ENCODE data around the gene STAT4. TPM values are rescaled to one million over a fixed set of nuclear protein-coding genes. Genes with fewer than 3 reads are reported as not detected.

The STAT4 gene
- total RNA-seq, 2 experiments from 2014 or later = 52.4 to 52.6 TPM

DNA sequence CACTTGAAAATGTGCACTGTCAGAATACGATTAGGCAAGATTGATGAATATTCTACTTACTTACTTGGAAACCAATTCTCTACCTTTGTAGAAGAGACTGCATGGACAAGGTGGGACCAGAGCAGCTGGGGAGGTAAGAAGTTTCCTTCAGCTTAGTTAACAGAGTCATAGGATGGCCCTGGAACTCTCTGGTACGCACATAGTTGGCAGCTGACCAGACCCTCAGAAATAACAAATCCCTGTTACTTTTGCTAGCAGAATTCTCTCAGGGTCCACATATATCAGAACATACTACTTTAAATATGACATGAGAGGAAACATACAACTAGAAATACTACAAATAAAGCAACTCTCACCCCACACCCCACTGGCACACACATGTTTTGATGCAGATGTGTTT, 112.1 kb downstream of the STAT4 start:
- H3K27me3 Mint-ChIP-seq = no peaks in the 10 kb centered on the region
- peak overlapping the region; percentile 68 for H3K27ac Mint-ChIP-seq
- H3K4me1 Mint-ChIP-seq (ENCODE audit: low read depth) = peaks cover 51% of the 10 kb centered on the region
- POLR2A ChIA-PET = interaction anchor here (0.6 to 2.4 kb wide), 4 partner anchors 16 to 112 kb away, joined by 3 to 7 read pairs (median 4); partner anchors contain the start of gene STAT4
- DNase-seq = no peak
- peaks cover 28% of the 10 kb centered on the region for H3K36me3 Mint-ChIP-seq
- CTCF ChIA-PET = interaction anchor here (0.7 to 5.3 kb wide), 6 partner anchors 9 to 462 kb away, joined by 3 to 35 read pairs (median 6); no protein-coding TSS in a partner anchor
- no peaks in the 10 kb centered on the region for H3K9me3 Mint-ChIP-seq
- intact Hi-C loops (cut with micrococcal nuclease) = loop anchor here (1.0 kb wide), 2 partner anchors 8 to 17 kb away; no protein-coding TSS in a partner anchor
- no peak overlapping the region for H3K4me3 Mint-ChIP-seq

DNA sequence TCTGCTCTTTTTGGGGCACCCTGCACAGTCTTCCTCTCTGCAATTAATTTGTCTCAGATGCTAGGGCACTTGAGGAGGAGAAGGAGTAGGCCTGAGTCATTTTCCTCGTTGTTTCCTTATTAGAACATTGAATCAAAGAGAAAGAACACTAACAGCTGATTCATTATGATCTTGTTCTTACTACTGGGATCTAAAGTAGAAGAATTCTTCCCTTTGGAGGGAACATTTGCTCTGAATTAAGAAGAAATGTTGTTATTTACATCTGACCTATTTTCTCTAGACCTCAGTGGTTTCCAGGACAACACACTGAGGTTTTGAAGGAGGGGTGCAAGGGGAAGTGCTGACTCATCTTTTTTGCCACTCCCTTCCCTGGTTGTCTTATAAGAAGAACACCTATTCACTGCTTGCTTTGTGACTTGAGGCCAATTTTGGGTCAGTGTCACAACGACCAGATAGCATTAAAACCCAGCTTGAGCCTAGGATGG, 112.5 kb downstream of the STAT4 start:
- peaks cover 28% of the 10 kb centered on the region for H3K36me3 Mint-ChIP-seq

DNA sequence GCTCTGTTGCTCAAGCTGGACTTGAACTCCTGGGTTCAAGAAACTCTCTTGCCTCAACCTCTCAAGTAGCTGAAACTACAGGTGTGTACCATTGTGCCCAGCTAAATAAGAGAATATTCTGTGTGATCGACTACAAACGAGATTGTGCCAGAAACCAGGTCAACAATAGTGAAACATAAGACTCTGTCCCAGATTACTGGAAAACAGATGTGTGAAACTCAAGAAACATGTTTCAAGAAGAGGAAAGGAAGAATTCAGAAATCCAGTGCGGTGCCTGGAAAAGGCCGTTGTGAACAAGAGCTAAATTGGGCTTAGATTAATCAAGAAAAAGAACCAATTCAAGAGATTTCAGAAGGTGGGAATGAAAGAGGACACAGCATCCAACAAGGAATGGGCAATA, 113.4 kb downstream of the STAT4 start:
- intact Hi-C loops (cut with micrococcal nuclease) = no loop called here
- ChIA-PET POLR2A (interaction anchor here (0.7 to 2.4 kb wide), 3 partner anchors 14 to 588 kb away, joined by 3 to 7 read pairs (median 4); no protein-coding TSS in a partner anchor), CTCF (interaction anchor here (2.0 to 5.3 kb wide), 3 partner anchors 8 to 118 kb away, joined by 8 to 35 read pairs (median 18); no protein-coding TSS in a partner anchor)
- no peak for DNase-seq
- Mint-ChIP-seq H3K9me3 (no peaks in the 10 kb centered on the region), H3K36me3 (peaks cover 33% of the 10 kb centered on the region), H3K4me1 (ENCODE audit: low read depth) (peaks cover 45% of the 10 kb centered on the region), H3K27me3 (no peaks in the 10 kb centered on the region), H3K27ac (peak overlapping the region; percentile 40), H3K4me3 (no peak overlapping the region)

More for the DNA sequence above, 112.5 kb downstream of the STAT4 start:
- ChIA-PET CTCF (interaction anchor here (0.7 to 5.3 kb wide), 5 partner anchors 9 to 462 kb away, joined by 3 to 35 read pairs (median 8); no protein-coding TSS in a partner anchor), POLR2A (interaction anchor here (0.6 to 2.4 kb wide), 4 partner anchors 15 to 112 kb away, joined by 3 to 7 read pairs (median 4); partner anchors contain the start of gene STAT4)
- intact Hi-C loops (cut with micrococcal nuclease) = loop anchor here (1.0 kb wide), 2 partner anchors 8 to 17 kb away; no protein-coding TSS in a partner anchor
- H3K4me1 Mint-ChIP-seq (ENCODE audit: low read depth) = peaks cover 48% of the 10 kb centered on the region
- H3K27me3 Mint-ChIP-seq = no peaks in the 10 kb centered on the region
- DNase-seq = peak; percentile 63
- no peaks in the 10 kb centered on the region for H3K9me3 Mint-ChIP-seq
- peak overlapping the region; percentile 68 for H3K27ac Mint-ChIP-seq
- H3K4me3 Mint-ChIP-seq = no peak overlapping the region

DNA sequence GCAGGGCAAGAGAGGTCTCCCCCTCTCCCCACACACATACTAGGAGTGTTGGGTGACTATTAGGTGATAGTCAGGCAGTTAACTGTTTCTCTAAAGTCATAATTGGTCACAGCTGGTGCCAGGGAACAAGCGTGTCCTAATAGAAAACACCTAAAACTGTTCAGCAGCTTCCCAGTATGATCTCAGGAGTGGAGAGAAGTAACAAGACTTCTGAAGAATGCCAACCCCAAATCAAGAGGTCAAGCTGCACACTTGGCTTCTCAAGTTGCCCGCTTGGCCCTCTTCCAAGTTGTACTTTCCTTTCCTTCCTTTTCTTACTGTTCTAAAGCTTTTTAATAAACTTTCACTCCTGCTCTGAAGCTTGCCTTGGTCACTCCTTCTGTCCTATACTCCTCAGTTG, 114.4 kb downstream of the STAT4 start:
- no peak overlapping the region for H3K27ac Mint-ChIP-seq
- peaks cover 33% of the 10 kb centered on the region for H3K36me3 Mint-ChIP-seq
- peaks cover 38% of the 10 kb centered on the region for H3K4me1 Mint-ChIP-seq (ENCODE audit: low read depth)
- DNase-seq = no peak
- no peak overlapping the region for H3K4me3 Mint-ChIP-seq
- no peaks in the 10 kb centered on the region for H3K27me3 Mint-ChIP-seq
- ChIA-PET POLR2A (interaction anchor here (1.4 kb wide), 1 partner anchor 21 kb away, joined by 4 read pairs; no protein-coding TSS in a partner anchor), CTCF (interaction anchor here (0.7 to 2.5 kb wide), 4 partner anchors 13 to 27 kb away, joined by 3 to 12 read pairs (median 4); no protein-coding TSS in a partner anchor)
- intact Hi-C loops (cut with micrococcal nuclease) = no loop called here
- H3K9me3 Mint-ChIP-seq = no peaks in the 10 kb centered on the region

DNA sequence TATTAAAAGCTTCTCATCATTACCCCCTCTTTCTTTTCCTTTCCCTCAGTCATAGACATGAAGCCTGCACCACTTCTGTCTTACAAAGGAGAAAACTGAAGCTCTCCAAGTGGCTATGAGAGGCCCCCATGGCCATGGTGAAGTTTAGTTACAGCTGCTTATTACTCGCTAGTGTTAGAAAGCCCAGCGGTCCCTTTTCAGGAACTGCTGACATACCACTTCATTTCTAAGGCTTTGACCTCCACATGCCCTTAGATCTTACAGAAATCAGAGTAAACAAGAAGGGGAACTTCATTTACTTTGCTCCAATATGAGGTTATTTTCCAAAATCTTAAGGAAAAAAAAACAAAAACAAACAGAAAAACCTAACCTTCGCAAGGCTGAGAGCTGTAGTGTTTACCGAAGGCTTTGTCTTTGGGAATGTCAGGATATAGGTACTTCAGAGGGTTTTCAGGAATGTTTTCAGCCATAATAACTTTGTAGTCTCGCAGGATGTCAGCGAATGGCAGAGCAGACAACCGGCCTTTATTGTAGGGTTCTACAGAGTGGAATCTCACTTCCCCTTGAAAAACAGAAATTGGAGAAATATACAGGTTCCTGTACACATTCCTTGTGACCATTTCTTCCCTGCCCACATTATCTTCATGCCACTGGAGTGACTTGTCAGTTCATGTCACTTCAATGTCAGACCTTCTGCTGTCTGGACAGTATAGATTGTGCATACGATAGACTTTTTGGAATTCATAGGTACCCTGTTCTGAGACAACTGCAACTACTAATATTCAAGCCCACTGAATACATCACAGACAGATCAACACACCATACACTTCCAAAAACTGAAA, 118.0 kb downstream of the STAT4 start:
- Mint-ChIP-seq H3K36me3 (peaks cover 29% of the 10 kb centered on the region), H3K27ac (peak overlapping the region; percentile 29), H3K27me3 (no peaks in the 10 kb centered on the region), H3K4me3 (no peak overlapping the region), H3K9me3 (no peaks in the 10 kb centered on the region), H3K4me1 (ENCODE audit: low read depth) (peaks cover 48% of the 10 kb centered on the region)
- no peak for DNase-seq
- ChIA-PET POLR2A (no interaction called here), CTCF (interaction anchor here (1.1 to 1.4 kb wide), 3 partner anchors 13 to 123 kb away, joined by 5 to 7 read pairs (median 6); no protein-coding TSS in a partner anchor)
- intact Hi-C loops (cut with micrococcal nuclease) = loop anchor here (5.0 kb wide), 1 partner anchor 36 kb away; no protein-coding TSS in a partner anchor

DNA sequence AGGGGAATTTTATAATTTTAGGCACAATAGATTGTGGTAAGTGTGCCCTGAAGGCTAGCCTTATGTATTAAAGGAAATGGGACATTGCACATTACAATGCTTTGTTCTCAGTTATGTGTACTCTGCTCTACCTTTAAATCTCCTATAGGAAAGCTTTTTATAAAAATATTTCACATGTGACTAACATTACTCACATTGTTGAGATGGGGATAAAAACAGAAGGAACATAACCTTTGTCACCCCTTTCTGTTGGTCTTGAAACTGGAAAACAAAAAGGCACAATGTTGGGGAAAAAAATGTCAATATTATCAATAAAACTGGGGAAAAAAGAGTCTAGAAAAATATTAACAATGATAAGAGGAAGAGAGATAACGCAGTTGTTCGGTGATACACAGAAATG, 119.5 kb downstream of the STAT4 start:
- POLR2A ChIA-PET = no interaction called here
- H3K9me3 Mint-ChIP-seq = no peaks in the 10 kb centered on the region
- no peak overlapping the region for H3K4me3 Mint-ChIP-seq
- peaks cover 44% of the 10 kb centered on the region for H3K4me1 Mint-ChIP-seq (ENCODE audit: low read depth)
- CTCF ChIA-PET = interaction anchor here (1.0 kb wide), 1 partner anchor 19 kb away, joined by 4 read pairs; no protein-coding TSS in a partner anchor
- no peak for DNase-seq
- peak overlapping the region; percentile 48 for H3K27ac Mint-ChIP-seq
- H3K27me3 Mint-ChIP-seq = no peaks in the 10 kb centered on the region
- H3K36me3 Mint-ChIP-seq = peaks cover 26% of the 10 kb centered on the region
- intact Hi-C loops (cut with micrococcal nuclease) = loop anchor here (5.0 kb wide), 1 partner anchor 34 kb away; no protein-coding TSS in a partner anchor

DNA sequence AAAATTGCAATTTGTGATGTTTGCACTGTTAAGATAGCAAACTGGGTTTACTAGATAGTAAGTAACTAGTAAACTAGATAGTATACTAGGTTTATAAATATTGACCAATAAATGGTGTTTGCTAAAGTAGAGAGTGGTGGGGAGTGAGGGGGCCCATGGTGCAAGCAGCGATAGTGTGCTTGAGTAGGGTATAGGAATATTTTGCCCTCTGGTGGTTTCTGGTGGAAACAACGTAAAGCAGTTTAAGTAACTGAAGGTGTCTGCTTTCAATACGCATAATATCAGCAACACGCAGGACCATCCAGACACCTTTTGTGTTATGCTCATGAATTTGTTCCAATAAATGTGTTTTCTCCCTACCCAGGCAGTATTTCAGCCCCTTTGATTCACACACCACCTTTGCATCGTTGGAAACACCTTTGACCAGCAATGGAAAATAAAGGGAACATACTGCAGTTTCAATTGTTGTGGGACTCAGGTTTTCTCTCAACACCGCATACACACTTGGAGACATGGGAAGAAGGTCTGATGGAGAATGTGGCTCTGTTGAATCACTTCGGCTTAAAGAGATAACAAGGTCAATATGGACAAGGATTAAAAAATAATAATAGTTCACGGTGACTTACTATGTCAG, 120.2 kb downstream of the STAT4 start:
- Mint-ChIP-seq H3K27me3 (no peaks in the 10 kb centered on the region), H3K4me1 (ENCODE audit: low read depth) (peaks cover 47% of the 10 kb centered on the region), H3K4me3 (no peak overlapping the region), H3K9me3 (no peaks in the 10 kb centered on the region), H3K36me3 (peaks cover 23% of the 10 kb centered on the region), H3K27ac (peak overlapping the region; percentile 18)
- POLR2A ChIA-PET = interaction anchor here (1.7 kb wide), 1 partner anchor 10 kb away, joined by 11 read pairs; no protein-coding TSS in a partner anchor
- peak; percentile 41 for DNase-seq
- intact Hi-C loops (cut with micrococcal nuclease) = loop anchor here (1.0 to 5.0 kb wide), 4 partner anchors 8 to 249 kb away; partner anchors contain the start of gene STAT1
- CTCF ChIA-PET = interaction anchor here (0.9 to 1.9 kb wide), 4 partner anchors 18 to 940 kb away, joined by 3 to 4 read pairs (median 4); no protein-coding TSS in a partner anchor

DNA sequence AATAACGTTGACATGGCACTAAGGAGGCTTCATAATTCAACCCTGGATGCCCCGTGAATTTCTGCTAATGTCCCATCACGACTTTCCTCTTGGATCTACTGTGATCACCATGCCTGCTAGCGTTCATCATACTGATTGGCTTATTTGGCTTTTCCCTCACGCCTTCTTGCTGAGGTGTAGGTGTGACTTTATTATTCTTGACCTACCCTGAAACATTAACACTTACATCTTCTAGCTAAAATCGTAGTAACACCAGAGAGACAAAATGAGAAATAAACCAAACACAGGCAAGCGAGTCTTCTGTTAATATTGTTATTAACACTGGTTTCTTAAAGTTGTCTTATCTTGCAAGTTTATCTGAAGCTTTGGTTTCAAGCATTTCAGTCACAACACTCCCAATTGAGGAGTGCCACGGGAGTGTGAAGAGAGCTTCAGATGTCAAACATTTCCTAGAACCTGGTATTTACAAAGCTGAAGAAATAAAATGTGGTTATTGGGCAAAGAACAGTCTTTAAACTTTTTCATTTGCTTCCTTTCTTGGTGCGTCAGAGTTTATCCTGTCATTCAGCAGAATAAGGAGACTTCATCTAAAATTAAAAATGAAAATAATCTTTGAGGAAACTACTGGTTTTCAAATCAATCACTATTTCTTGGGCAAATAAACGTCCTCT, 121.4 kb downstream of the STAT4 start:
- Mint-ChIP-seq H3K4me3 (no peak overlapping the region), H3K36me3 (peaks cover 23% of the 10 kb centered on the region), H3K9me3 (no peaks in the 10 kb centered on the region), H3K27ac (peak overlapping the region; percentile 86), H3K27me3 (no peaks in the 10 kb centered on the region), H3K4me1 (ENCODE audit: low read depth) (peaks cover 58% of the 10 kb centered on the region)
- intact Hi-C loops (cut with micrococcal nuclease) = loop anchor here (10.0 kb wide), 1 partner anchor 1245 kb away; the partner anchor contains the start of genes ORMDL1 and PMS1
- CTCF ChIA-PET = interaction anchor here (0.8 to 2.3 kb wide), 12 partner anchors 9 to 939 kb away, joined by 3 to 8 read pairs (median 4); no protein-coding TSS in a partner anchor
- POLR2A ChIA-PET = interaction anchor here (1.2 to 1.7 kb wide), 4 partner anchors 9 to 86 kb away, joined by 3 to 11 read pairs (median 6); partner anchors contain the start of gene STAT1
- DNase-seq = no peak

DNA sequence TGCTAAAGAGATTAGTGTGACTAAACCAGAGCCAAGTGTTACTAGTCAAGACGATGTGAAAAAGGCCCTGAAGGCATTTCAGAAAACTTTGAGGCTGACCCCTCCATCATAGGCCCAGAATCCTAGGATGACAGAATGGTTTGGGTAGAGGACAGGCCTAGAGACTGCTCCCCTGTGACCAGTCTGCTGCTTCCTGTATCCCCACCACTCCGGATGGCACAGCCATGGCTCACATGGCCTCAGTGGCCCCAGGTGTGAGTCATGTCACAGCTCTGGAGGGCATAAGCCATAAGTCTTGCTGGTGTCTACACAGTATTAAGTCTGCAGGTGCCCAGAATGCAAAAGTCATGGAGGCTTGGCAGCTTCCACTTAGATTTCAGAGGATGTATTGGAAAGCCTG, 124.4 kb downstream of the STAT4 start:
- CTCF ChIA-PET = no interaction called here
- H3K27me3 Mint-ChIP-seq = no peaks in the 10 kb centered on the region
- peaks cover 58% of the 10 kb centered on the region for H3K4me1 Mint-ChIP-seq (ENCODE audit: low read depth)
- peak overlapping the region; percentile 36 for H3K27ac Mint-ChIP-seq
- DNase-seq = no peak
- POLR2A ChIA-PET = interaction anchor here (0.6 to 1.1 kb wide), 3 partner anchors 12 to 298 kb away, joined by 3 to 5 read pairs (median 4); partner anchors contain the start of gene STAT1
- no peak overlapping the region for H3K4me3 Mint-ChIP-seq
- no peaks in the 10 kb centered on the region for H3K9me3 Mint-ChIP-seq
- intact Hi-C loops (cut with micrococcal nuclease) = loop anchor here (10.0 kb wide), 1 partner anchor 1242 kb away; the partner anchor contains the start of genes ORMDL1 and PMS1
- H3K36me3 Mint-ChIP-seq = peaks cover 18% of the 10 kb centered on the region

DNA sequence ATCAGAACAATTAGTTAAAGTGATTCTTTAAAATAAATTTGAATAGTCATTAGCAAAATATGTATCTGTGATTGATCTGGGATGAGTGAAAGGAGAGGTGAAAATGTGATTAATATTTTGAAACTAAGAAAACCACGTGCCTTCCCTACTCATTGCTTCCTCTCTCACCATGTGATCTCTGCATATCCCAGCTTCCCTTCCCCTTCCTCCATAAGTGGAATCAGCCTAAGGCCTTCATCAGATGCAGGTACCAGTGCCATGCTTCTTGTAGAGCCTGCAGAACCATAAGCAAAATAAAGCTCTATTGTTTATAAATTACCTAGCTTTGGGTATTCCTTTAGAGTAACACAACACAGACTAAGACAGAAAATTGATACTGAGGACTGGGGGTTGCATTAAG, 125.7 kb downstream of the STAT4 start:
- Mint-ChIP-seq H3K27me3 (peaks cover 1% of the 10 kb centered on the region), H3K27ac (peak overlapping the region; percentile 16), H3K4me3 (no peak overlapping the region), H3K4me1 (ENCODE audit: low read depth) (peaks cover 45% of the 10 kb centered on the region), H3K9me3 (no peaks in the 10 kb centered on the region), H3K36me3 (peaks cover 12% of the 10 kb centered on the region)
- CTCF ChIA-PET = interaction anchor here (0.6 to 1.1 kb wide), 3 partner anchors 13 to 140 kb away, joined by 3 to 4 read pairs (median 4); no protein-coding TSS in a partner anchor
- POLR2A ChIA-PET = interaction anchor here (1.6 kb wide), 1 partner anchor 11 kb away, joined by 4 read pairs; the partner anchor contains the start of gene STAT1
- intact Hi-C loops (cut with micrococcal nuclease) = loop anchor here (10.0 kb wide), 1 partner anchor 1240 kb away; the partner anchor contains the start of genes ORMDL1 and PMS1
- DNase-seq = no peak
